SK-N-SH (cell line): Measurements from ENCODE around the gene CDH20. TPM values are rescaled to one million over a fixed set of nuclear protein-coding genes. Genes with fewer than 3 reads are reported as not detected.

ENCODE experiments used
- CTCF ChIA-PET: fragments of 300-600, 350-600 bp; formaldehyde crosslinking; extraction: SDS; loops from one replicate; lab custom pipeline; 2021; lab: Yijun Ruan, JAX
- POLR2A ChIA-PET: fragments of 350-600 bp; sonication (Branson Sonifier 250); formaldehyde crosslinking; extraction: SDS; loops from one replicate; lab custom pipeline; 2020; ENCODE audit warnings: antibody characterized with exemption, inconsistent platforms; lab: Yijun Ruan, JAX
- DNase-seq: peaks from one replicate; pipeline ENCODE4 v3.0.0; 2012
- H2AFZ ChIP-seq: fragments of 200-600 bp; sonication (generic); 2 replicates; pipeline ENCODE4 v1.8.1; 2016; ENCODE audit warnings: antibody characterized with exemption, mild to moderate bottlenecking, low read depth
- H3F3A ChIP-seq: fragments of 200-600 bp; sonication (generic); replicated peaks from 2 replicates; pipeline ENCODE3; 2016; ENCODE audit warnings: antibody characterized with exemption, mild to moderate bottlenecking; ENCODE audit not compliant: insufficient read depth
- H3K27ac ChIP-seq, 2 experiments: fragments of 200-500 bp in 1 of 2; fragments of 200-600 bp in 1 of 2; sonication (Bioruptor generic) in 1 of 2; sonication (generic), shearing (Covaris generic) in 1 of 2; 2 replicates each; pipeline versions ENCODE4 v1.5.1 to v1.6.1; 2014 to 2016; ENCODE audit warnings: low read depth in 2 of 2, inconsistent platforms in 1 of 2, low read length in 1 of 2, mild to moderate bottlenecking in 1 of 2, mixed read lengths in 1 of 2
- H3K27me3 ChIP-seq: fragments of 200-600 bp; sonication (generic), shearing (Covaris generic); 2 replicates; pipeline ENCODE4 v1.6.1; 2016; ENCODE audit warnings: mixed run types; ENCODE audit not compliant: insufficient read depth
- H3K36me3 ChIP-seq, 2 experiments: fragments of 200-500 bp in 1 of 2; fragments of 200-600 bp in 1 of 2; sonication (Bioruptor generic) in 1 of 2; sonication (generic) in 1 of 2; replicated peaks in 1 of 2; 2 replicates each; pipeline versions ENCODE3 to v1.5.1; 2014 to 2016; ENCODE audit warnings: low read length in 1 of 2, mild to moderate bottlenecking in 1 of 2; ENCODE audit not compliant: insufficient read depth in 2 of 2, control insufficient read depth in 1 of 2
- H3K4me1 ChIP-seq, 2 experiments: fragments of 200-500 bp in 1 of 2; fragments of 200-600 bp in 1 of 2; sonication (Bioruptor generic) in 1 of 2; sonication (generic), shearing (Covaris generic) in 1 of 2; 2 replicates each; pipeline versions ENCODE4 v1.5.1 to v1.6.1; 2014 to 2016; ENCODE audit warnings: low read depth in 1 of 2, low read length in 1 of 2, mixed run types in 1 of 2; ENCODE audit not compliant: insufficient read depth in 2 of 2, control insufficient read depth in 1 of 2
- H3K4me2 ChIP-seq: fragments of 200-600 bp; sonication (generic), shearing (Covaris generic); 2 replicates; pipeline ENCODE4 v1.6.1; 2017; ENCODE audit warnings: mixed run types
- H3K4me3 ChIP-seq, 2 experiments: fragments of 200-500 bp in 1 of 2; fragments of 200-600 bp in 1 of 2; sonication (Bioruptor generic) in 1 of 2; sonication (generic), shearing (Covaris generic) in 1 of 2; 2 replicates each; pipeline versions ENCODE4 v1.5.1 to v1.8.1; 2014 to 2016; ENCODE audit warnings: low read depth in 2 of 2, inconsistent platforms in 1 of 2, low read length in 1 of 2, mild to moderate bottlenecking in 1 of 2, mixed read lengths in 1 of 2, moderate library complexity in 1 of 2
- H3K79me2 ChIP-seq: fragments of 200-600 bp; sonication (generic); 2 replicates; pipeline ENCODE4 v1.8.1; 2017; ENCODE audit warnings: mild to moderate bottlenecking; ENCODE audit not compliant: insufficient read depth
- H3K9ac ChIP-seq: fragments of 200-600 bp; sonication (generic); 2 replicates; pipeline ENCODE4 v1.6.1; 2017; ENCODE audit warnings: mixed run types
- H3K9me2 ChIP-seq: fragments of 200-600 bp; sonication (generic); 2 replicates; pipeline ENCODE4 v1.6.1; 2017; ENCODE audit warnings: mixed run types
- H3K9me3 ChIP-seq: fragments of 200-600 bp; sonication (generic); 2 replicates; pipeline ENCODE4 v1.6.1; 2017; ENCODE audit warnings: mixed run types, mild to moderate bottlenecking, moderate library complexity
- H4K20me1 ChIP-seq: fragments of 200-600 bp; sonication (generic); 2 replicates; pipeline ENCODE4 v1.6.1; 2017; ENCODE audit warnings: mild to moderate bottlenecking, mixed run types; ENCODE audit not compliant: insufficient read depth
- EP300 ChIP-seq, 2 experiments: IDR thresholded peaks; 2 replicates each; pipeline versions ENCODE4 v1.4.0 to v1.6.1; 2012; ENCODE audit warnings: borderline replicate concordance in 1 of 2, low read depth in 1 of 2, low read length in 1 of 2
- FOXJ3 ChIP-seq: sonication (generic); formaldehyde crosslinking; IDR thresholded peaks from 2 replicates; pipeline ENCODE4 v1.5.1; 2020; ENCODE audit warnings: mild to moderate bottlenecking, missing genetic modification reagents
- FOXM1 ChIP-seq: IDR thresholded peaks from 2 replicates; pipeline ENCODE4 v1.4.0; 2012; ENCODE audit warnings: low read depth, mild to moderate bottlenecking
- GABPA ChIP-seq: IDR thresholded peaks from 2 replicates; pipeline ENCODE4 v1.4.0; 2012; ENCODE audit warnings: low read depth, mild to moderate bottlenecking
- GATA2 ChIP-seq: sonication (generic); formaldehyde crosslinking; IDR thresholded peaks from 2 replicates; pipeline ENCODE4 v1.5.0; 2020; ENCODE audit warnings: mild to moderate bottlenecking, missing genetic modification reagents
- IRF3 ChIP-seq: fragments of 150-350 bp; IDR thresholded peaks from 2 replicates; pipeline ENCODE4 v1.6.1; 2016; ENCODE audit warnings: mild to moderate bottlenecking, low read depth, low read length
- JUND ChIP-seq: IDR thresholded peaks from 2 replicates; pipeline ENCODE4 v1.4.0; 2012
- MAX ChIP-seq: IDR thresholded peaks from 2 replicates; pipeline ENCODE4 v1.4.0; 2012; ENCODE audit warnings: low read depth
- MXI1 ChIP-seq: IDR thresholded peaks from 2 replicates; pipeline ENCODE4 v1.6.1; 2012; ENCODE audit warnings: mild to moderate bottlenecking, low read depth, low read length, improper control_type of control experiment
- RAD21 ChIP-seq: IDR thresholded peaks from 2 replicates; pipeline ENCODE4 v1.6.1; 2012; ENCODE audit warnings: mild to moderate bottlenecking, low read length
- RCOR1 ChIP-seq: fragments of 150-350 bp; IDR thresholded peaks from 2 replicates; pipeline ENCODE4 v1.6.1; 2017; ENCODE audit warnings: antibody characterized with exemption, low read length
- RFX5 ChIP-seq: IDR thresholded peaks from 2 replicates; pipeline ENCODE4 v1.6.1; 2012; ENCODE audit warnings: mild to moderate bottlenecking, improper control_type of control experiment, low read length
- SIN3A ChIP-seq: IDR thresholded peaks from 2 replicates; pipeline ENCODE4 v1.6.1; 2012; ENCODE audit warnings: low read depth, mild to moderate bottlenecking, low read length, moderate library complexity, borderline replicate concordance
- TCF12 ChIP-seq: IDR thresholded peaks from 2 replicates; pipeline ENCODE4 v1.4.0; 2012
- TEAD4 ChIP-seq: IDR thresholded peaks from 2 replicates; pipeline ENCODE4 v1.4.0; 2012; ENCODE audit warnings: mild to moderate bottlenecking, borderline replicate concordance; ENCODE audit not compliant: insufficient read depth
- YY1 ChIP-seq: IDR thresholded peaks from 2 replicates; pipeline ENCODE4 v1.4.0; 2012; ENCODE audit warnings: low read depth, mild to moderate bottlenecking
- ZBTB33 ChIP-seq: IDR thresholded peaks from 2 replicates; pipeline ENCODE4 v1.4.0; 2012; ENCODE audit warnings: low read depth, borderline replicate concordance
- WGBS: methylation state at CpG from one replicate; pipeline ENCODE4 v1.1.6; 2017; ENCODE audit warnings: low lambda C conversion rate; 5-methylcytosine and 5-hydroxymethylcytosine counted together
- polyA plus RNA-seq, 3 experiments: library from polyadenylated mRNA; depleted of rRNA; stranded (reverse); fragments of >200 nt; gene quantifications; 2 replicates each; pipeline ENCODE4 v1.2.3, GENCODE V29; 2012
- TF ChIP-seq, protein P1 (sequence below): fragments of 150-350 bp; IDR thresholded peaks from 2 replicates; pipeline ENCODE4 v1.6.1; 2017; ENCODE audit warnings: antibody characterized with exemption, low read length, low read depth, borderline replicate concordance

The CDH20 gene
- polyA plus RNA-seq, 1 of the 3 experiments (the other 2 are of a cell fraction) = 1.1 TPM

- 63% methylated on average over 2 of the region's 2 CpGs for WGBS
- CTCF ChIA-PET = interaction anchor here (1.3 kb wide), 1 partner anchor 9 kb away, joined by 4 read pairs; no protein-coding TSS in a partner anchor
- Histone ChIP-seq H3K4me3 (no peak overlapping the region), H3F3A (no peaks in the 10 kb centered on the region), H2AFZ (no peak overlapping the region), H4K20me1 (no peaks in the 10 kb centered on the region), H3K9ac (no peak overlapping the region), H3K9me3 (no peaks in the 10 kb centered on the region), H3K27ac (no peak overlapping the region), H3K36me3 (no peaks in the 10 kb centered on the region), H3K4me2 (no peak overlapping the region), H3K4me1 (no peaks in the 10 kb centered on the region; a peak in 1 of 4 replicates), H3K27me3 (no peaks in the 10 kb centered on the region), H3K9me2 (no peaks in the 10 kb centered on the region), H3K79me2 (no peaks in the 10 kb centered on the region)
- POLR2A ChIA-PET = interaction anchor here (0.6 kb wide), 1 partner anchor 804 kb away, joined by 4 read pairs; no protein-coding TSS in a partner anchor
- DNase-seq = no peak
- no peak for TF ChIP-seq SIN3A
- no peak for TF ChIP-seq RFX5
- no peak for TF ChIP-seq GATA2 (CRISPR knock-in tag)
- TF ChIP-seq FOXM1 = no peak
- no peak for TF ChIP-seq EP300 (IDR thresholded peaks at IDR 0.05; ENCODE audit: borderline replicate concordance in 1 of 2, low read depth in 1 of 2, low read length in 1 of 2)
- no peak for TF ChIP-seq ZBTB33
- TF ChIP-seq, protein P1, sequence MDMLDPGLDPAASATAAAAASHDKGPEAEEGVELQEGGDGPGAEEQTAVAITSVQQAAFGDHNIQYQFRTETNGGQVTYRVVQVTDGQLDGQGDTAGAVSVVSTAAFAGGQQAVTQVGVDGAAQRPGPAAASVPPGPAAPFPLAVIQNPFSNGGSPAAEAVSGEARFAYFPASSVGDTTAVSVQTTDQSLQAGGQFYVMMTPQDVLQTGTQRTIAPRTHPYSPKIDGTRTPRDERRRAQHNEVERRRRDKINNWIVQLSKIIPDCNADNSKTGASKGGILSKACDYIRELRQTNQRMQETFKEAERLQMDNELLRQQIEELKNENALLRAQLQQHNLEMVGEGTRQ = no peak
- no peak for TF ChIP-seq IRF3
- TF ChIP-seq YY1 = no peak
- no peak for TF ChIP-seq JUND
- no peak for TF ChIP-seq MXI1
- no peak for TF ChIP-seq GABPA
- TF ChIP-seq TEAD4 = no peak
- no peak for TF ChIP-seq FOXJ3 (CRISPR knock-in tag)
- no peak for TF ChIP-seq RCOR1
- TF ChIP-seq TCF12 = no peak
- no peak for TF ChIP-seq MAX
- no peak for TF ChIP-seq RAD21
Observed at GRCh38 chr18:61448316-61448715, 115.1 kb downstream of the CDH20 start.
